GM18499 (cell line): ENCODE data around the gene CLEC1A.

Experiments
- ATAC-seq: cut with Tn5 transposase; IDR thresholded peaks from one replicate; pipeline ENCODE4 v1.9.1; 2021; ENCODE audit warnings: moderate number of reproducible peaks; ENCODE audit not compliant: insufficient read depth, unreplicated experiment

Gene CLEC1A

DNA sequence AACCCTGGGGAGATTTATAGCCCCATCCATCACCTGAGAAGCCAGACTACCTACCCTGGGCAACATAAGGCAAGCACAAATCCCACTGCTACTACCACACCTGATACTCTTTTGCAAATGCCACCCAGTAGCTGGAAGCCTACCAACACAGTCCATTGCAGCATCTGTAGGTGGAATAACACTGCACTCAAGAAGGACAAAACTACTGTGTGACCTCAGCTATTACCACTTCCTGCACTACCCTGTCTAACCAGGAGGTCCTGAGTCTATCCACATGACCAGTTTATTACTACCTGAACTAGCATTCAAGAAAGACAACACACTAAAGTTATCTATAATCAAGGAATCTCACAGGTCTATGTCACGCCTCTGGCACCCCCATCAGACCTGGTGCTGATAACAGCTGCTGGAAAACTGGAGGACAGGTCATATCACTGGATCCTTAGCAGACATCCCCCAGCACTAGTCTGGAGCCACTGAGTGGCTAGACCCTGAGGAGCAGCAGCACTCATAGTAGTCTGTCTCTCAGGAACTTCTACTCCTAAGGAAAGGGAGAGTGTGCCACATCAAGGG, 2.9 kb upstream of the CLEC1A start:
- ATAC-seq = no peak

DNA sequence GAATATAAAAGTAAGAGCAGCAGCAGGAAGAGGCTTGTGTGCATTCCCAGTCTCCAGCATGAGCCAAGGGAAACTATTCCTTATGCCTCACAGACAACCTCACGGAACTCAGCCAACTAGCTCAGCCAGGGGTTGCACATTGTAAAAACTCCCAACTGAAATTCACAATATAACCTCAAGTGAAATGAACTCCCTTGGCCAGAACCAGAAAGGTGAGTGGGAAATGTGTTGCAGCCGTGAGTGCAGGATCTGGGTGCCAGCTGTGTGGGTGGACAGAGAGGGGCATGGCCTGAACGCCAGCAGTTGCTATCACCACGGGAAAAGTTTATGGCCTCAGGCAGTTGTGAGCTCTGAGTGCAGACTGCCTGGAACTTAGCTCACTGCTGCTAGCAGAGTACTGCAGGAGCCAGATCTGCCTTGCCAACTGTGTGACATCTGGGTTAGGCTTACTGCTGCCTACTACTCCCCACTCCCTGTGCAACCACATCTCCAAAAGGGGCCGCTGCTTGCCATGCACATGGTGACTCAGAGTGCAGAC, 2.3 kb upstream of the CLEC1A start:
- no peak for ATAC-seq

DNA sequence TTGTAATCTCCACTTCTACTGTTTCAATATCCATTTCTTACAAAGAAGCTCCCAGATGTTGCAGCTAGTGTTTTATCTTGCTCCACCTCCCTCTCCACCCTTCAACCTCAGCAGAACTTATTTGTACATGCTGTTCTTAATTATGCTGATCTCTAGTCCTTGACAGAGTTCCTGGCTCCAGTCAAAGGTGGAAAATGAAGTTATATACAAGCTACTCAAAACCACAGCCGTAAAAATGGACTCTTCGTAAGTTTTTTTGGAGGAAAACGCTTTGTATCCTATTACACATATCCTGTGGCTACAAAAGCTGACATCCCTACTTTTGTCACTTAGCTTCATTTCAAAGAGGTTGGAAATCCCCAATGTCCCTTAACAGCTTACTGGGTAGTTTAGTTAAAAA, 1.3 kb downstream of the CLEC1A start:
- no peak for ATAC-seq

DNA sequence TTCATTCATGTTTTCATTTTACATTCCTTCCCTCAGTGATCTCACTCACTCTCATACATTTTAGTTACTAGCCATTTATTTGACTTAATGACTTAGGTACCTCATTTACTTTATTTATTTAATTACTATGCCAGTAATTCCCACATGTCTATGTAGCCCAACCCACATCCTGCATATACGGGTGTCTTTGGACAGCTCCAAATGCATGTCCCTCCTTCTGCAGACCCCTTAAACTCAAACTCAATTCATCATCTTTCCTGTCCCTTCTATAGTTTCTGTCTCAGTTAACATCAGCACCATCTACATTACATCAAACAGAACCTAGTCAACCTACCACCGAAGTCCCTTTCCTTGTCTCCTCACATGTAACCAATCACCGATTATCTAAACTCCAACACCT, 2.8 kb downstream of the CLEC1A start:
- ATAC-seq = no peak

DNA sequence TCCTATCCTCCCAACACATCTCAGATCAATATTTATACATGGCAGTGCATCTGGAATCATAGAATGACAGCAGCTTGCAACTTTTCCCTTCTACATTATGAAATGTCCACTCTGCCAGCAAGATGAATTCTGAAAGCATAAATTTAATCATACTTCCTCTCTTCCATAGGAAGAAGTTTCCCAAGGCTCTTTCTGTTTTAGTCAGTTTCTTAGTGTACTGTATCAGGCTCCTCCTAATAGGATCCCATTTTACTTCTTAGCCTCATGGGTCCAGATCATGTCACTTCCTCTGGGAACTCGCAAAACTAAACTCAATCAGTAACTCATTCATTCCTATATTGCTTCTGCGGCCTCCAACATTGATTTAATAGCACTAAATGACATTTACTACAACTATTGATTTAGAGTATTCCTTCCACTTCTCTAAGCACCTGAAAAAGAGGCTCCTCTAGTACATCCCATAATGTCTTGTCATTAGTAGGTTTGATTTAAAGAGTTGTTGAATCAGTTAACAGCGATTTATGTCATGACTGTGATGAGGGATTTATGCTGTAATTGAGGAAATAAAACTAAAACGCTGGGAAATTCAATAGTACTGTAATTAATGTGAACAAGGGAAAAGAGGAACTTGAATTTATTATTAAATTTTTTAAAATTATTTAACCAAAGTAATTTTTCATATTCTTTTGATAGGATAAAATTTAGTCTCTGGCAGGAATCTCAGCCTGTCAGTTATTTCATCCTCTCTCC, 4.0 kb downstream of the CLEC1A start:
- ATAC-seq = no peak

DNA sequence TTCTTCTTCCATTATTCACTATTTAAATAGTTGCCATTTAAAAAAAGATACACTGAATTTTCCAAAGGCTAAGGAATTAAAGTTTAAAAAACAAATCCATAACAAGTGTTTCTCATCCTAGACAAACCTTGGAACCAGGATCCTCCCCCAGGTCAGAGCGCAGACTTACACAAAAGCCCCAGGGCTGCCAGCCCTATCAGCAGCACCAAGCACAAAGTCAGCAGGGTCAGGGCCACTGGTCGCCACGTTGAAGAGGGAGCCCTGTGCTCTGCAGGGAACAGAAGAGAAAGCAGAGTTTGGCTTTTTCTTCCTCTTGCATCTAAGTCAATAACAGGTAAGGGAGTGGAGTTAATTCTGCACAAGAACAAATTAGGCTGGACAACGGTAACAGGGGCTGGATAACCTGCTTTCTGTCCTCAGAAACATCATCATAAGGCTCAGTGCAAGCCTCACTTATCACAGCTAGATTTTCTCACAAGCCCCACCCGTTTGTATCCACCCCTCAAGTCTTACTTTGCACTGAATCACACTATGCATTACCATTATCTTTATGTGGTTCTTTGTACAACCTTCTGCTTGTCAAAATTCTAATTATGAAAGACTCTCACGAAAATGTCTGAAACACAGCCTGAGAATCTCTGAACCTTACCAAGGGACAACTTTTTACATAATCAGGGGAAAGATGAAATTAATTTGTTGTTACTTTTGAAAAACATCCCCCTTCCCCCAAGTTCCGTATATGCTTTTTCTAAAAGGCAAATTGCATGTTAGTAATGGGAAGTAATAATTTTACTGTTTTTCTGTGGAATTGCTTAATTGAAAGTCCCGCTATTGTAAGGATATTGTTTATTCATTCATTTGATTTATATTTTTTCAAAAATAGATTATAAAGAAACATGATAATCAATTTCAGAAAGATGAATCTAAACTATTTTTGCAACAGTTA, 9.6 kb downstream of the CLEC1A start:
- no peak for ATAC-seq

DNA sequence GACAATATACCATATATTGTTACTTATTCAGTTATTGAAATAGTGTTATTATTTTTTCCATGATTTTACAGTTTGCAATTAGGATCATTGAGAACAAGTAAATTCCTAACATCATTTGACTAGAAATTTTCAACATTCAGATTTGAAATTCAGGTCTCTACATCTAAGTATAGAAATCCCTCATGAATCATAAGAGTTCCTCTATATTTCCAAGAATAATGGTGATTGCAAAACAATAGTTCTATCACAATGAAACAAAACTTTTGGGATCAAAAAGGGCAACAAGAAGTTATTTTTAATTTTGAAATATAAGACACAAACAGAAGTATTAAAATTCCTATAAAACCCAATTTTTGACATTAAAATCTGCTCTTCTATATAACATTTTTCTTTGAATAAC, 10.8 kb downstream of the CLEC1A start:
- no peak for ATAC-seq

DNA sequence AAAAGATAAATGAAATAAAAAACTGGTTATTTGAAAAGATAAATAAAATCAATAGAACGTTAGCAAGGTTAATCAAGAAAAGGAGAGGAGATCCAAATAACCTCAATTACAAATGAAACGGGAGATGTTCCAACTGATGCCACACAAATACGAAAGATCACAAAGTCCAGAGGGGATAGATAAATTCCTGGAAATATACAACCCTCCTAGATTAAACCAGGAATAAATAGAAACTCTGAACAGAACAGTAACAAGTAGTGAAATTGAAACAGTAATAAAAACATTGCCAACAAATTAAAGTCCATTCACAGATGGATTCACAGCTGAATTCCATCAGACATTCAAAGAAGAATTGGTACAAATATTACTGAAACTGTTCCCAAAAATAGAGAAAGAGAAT, 12.4 kb downstream of the CLEC1A start:
- no peak for ATAC-seq

DNA sequence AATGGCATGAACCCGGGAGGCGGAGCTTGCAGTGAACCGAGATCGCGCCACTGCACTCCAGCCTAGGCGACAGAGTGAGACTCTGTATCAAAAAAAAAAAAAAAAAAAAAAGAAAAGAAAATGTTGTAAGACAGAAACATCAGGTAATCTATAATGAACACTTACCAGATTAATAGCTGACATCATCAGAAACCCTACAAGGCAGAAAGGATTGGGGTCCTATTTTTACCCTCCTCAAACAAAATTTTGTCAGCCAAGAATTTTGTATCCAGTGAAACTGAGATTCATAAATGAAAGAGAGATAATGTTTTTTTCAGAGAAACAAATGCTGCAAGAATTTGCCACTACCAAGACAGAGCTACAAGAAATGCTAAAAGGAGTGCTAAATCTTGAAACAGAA, 14.1 kb downstream of the CLEC1A start:
- ATAC-seq = no peak

DNA sequence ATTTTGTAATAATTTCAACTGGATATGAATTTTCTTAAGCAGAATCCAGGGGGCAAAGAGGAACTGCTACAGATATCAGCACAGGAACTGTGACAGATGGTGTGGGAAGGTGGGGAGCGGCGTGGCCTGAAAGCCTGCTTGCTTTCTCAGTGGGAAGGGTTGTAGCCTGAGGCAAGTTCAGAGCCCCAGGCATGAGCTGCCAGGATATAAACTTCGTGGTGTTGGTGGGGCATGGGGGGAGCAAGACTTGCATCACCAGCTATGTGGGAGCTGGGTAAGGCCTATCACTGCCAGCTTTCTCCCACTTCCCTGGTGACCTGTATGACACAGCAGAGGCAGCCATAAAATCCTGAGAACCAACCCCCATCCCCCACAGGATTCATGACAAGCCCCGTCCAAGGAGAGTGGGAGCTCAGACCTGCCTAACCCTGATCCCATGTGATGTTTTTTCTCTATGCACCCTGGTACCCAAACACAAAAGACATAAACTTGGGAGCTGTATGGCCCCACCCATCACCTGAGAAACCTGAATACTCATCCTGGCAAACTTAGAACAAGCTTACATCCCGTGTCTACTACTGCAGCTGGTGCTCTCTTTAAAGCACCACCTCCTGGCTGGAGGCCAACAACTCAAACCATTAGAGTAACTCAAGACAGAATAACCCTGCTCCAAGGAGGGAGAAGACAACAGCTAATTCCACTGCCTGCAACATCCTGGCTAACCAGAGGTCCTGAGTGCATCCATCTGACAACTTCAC, 16.5 kb downstream of the CLEC1A start:
- ATAC-seq = no peak

DNA sequence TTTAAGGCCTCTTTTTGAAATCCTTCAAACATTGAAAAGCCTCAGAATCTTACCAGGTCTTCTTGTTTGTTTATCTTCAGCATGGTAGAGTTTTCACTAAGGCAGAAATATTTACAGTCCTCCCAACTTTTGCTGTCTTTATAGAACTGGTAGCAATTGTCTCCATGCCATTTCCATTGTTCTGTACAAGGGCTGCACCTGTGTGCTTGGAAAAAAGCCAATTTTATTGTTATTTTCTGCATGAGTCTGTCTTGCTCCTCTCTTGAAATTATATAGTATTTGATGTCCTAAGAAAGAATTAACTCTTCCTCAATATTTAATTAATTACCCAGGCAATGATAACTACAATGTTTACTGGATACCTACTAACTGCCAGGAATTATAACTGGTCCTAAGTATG, 23.3 kb downstream of the CLEC1A start:
- no peak for ATAC-seq

DNA sequence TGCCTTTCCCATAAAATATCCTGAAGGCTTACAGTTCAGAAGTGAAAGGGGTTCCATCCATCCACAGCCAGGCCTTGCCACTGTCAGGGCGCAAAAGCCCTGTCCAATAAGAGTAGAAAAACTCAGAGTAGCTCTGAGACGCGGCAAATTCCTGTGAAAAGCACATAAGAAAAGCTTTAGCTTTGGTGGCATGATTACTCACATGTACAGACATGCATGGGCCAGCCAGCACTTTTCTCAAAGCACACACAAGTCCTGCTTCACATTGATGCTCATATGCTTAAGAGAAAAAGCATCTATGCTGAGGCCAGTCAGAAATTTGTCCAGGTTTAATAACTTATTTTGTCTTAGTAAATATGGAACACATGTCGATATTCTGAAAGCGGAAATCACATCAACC, 25.5 kb downstream of the CLEC1A start:
- ATAC-seq = no peak

DNA sequence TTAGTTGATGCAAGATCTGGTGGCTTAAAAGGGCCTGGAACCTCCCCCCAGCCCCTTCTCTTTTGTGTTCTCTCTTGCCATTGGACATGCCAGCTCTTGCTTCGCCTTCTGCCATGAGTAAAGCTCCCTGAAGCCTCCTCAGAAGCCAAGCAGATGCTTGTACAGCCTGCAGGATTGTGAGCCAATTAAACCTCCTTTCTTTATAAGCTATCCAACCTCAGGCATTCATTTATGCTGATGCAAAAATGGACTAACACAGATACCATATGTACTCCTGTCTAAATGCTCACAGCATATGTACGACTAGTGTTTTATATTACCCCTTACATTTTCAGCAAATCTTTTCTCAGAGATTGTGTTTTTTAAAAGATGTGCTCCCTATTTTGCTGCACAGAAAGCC, 26.7 kb downstream of the CLEC1A start:
- ATAC-seq = no peak

DNA sequence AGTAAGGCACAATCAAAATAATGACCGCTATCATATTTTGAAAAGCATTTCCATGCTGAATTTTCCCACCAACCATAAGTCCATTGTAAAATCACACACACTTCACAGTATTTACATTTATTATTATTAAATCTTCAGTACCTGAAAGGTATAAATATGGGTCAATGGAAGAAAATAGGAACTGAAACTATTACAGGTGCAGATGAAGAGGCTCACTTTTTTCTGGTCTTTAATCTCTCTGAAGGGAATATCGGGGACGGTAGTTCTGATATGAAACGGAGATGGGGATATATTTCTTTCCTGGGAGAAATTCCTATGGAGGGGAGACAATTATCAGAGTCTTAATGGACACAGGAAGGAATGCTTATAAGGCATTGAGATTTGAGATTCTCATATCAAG, 28.4 kb downstream of the CLEC1A start:
- ATAC-seq = no peak

DNA sequence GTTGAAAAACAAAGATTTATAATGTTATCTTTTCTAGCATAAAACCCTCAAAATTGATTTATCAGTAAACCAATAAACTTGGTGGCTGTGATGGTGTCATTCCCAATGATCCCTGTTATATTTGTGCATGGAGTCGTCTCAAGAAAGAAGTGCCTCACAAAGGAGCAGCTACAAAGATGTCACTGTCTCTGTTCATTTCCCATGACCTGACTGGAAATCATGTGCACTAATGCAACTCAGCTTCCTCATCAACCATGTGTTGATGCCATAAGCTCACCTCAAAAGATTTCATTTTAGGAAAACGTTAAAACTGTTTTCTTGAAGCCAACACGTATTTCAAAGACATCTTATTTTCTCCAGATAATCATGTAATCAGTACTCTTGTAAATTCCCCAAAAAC, 28.8 kb downstream of the CLEC1A start:
- ATAC-seq = no peak

DNA sequence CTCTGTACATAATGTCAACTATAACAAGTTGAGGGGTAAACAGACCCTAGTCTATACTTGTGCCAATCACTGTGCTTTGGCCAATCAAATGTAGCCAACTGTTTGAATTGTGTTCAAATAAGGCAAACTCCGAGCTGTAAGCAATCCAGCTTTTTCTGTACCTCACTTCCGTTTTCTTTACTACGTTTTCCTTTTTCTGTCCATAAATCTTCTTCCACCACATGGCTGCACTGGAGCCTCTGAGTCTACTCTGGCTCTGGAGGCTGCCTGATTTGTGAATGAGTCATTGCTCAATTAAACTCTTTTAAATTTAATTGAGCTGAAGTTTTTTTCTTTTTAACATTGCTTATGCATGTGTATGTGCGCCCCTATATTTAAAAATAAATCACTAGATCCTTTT, 29.7 kb downstream of the CLEC1A start:
- ATAC-seq = no peak

DNA sequence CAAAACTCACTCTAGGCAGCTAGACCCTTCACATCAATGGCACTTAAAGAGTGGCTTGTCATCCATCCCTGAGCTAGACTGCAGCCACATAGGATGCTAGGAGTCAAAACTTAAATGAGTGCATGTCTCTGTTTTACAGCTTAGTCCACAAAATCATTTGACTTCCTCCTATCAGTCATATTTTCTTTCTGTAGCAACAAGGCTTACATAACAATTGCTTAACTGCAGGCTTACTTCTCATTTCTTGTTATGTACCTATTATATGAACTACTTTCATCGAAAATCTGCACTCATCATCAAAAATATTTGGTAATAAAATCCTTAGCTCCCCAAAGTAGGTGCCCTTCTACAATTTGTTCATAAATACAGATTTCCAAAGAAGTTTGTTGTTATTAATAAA, 30.1 kb downstream of the CLEC1A start:
- no peak for ATAC-seq

DNA sequence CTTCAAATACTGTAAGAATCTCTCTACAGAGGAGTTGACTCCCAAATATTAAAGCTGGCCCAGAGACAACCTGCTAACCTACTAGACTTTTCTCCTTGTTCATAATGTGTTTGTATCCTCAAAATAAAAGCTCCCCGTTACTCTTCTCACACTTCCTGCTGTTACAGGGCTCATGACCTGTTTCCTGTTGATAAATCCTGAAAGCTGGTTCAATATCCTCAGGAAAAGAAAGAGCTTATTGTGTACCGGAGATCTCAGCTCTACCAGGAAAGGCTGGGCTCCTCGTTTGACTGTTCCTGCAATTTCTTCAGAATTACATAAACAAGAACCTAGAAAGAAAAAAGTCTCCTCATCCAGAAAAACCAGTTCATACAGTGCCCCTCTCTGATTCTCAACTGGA, 30.8 kb downstream of the CLEC1A start:
- ATAC-seq = no peak

DNA sequence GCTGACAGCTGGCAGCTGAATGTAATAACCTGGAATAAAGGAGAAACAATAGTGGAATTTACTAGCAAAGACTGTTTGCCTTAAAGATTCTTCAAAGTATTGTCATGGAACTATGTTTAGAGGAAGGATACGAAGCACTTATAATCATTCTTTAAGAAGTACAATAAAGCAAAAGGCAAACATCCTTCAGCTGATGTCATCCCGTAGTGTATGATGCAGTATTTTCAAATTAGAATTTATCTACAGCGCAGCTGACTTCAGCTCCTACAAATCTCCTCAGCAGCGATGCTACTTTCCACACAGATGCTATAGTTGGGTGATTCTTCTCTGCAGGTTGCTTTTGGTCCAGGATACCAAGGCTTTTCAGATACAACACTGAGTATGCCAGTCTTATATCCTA, 31.5 kb downstream of the CLEC1A start:
- ATAC-seq = no peak

DNA sequence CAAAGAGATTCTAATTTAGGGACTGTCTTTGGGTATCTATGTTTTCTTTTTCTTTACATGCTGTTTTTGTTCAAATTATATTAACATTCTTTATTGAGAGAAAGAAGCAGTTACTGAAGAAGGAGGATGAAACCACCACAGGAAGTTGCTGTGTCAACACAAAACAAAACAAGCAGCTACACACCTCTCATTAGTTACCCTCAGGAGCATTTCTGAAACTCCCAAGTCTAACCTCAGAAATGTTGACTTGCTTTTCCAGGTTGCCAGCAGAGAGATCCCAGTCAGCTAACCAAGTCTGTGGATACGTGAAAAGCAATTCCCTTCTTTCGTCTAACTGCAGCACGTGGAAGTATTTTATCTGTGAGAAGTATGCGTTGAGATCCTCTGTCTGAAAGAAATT, 33.5 kb downstream of the CLEC1A start:
- ATAC-seq = no peak
